Measurements from ENCODE around the gene SLC22A5. TPM values are rescaled to one million over a fixed set of nuclear protein-coding genes. Genes with fewer than 3 reads are reported as not detected.

Gene SLC22A5
- total and polyA plus RNA-seq, 2 of the 8 experiments (the other 6 are each of a cell fraction or from before 2014, with no cell fraction given), result 4.0 to 9.0 TPM

- H2BK20ac ChIP-seq (ENCODE audit: low read length), result no peak overlapping the region
- H3K79me2 ChIP-seq (ENCODE audit: control insufficient read depth in 1 of 2, insufficient read depth in 2 of 2, low read length in 2 of 2), result no peaks in the 10 kb centered on the region
- H3K4me2 ChIP-seq (ENCODE audit: insufficient read depth in 1 of 2, low read depth in 2 of 2, low read length in 2 of 2), result peak overlapping the region; percentile 63 to 92
- H2BK120ac ChIP-seq (replicated peaks; ENCODE audit: low read depth, low read length), result peak overlapping the region; percentile 15
- WGBS, 2 experiments (ENCODE audit: extremely low coverage in 1 of 2, insufficient coverage in 1 of 2, insufficient read length in 1 of 2, insufficient replicate concordance in 2 of 2, low coverage in 1 of 2, low lambda C conversion rate in 2 of 2, missing lambda C conversion rate in 1 of 2), result 4% methylated on average over 37 of the region's 90 CpGs; no CpG with 5 or more reads in 1 of the 2 experiments
- peak overlapping the region; percentile 62; the same call in 1 of the 2 replicates for H3K18ac ChIP-seq (ENCODE audit: extremely low read depth, low read length)
- H3K9me3 ChIP-seq (ENCODE audit: insufficient read depth in 2 of 2, low read depth in 1 of 2, low read length in 1 of 2), result no peaks in the 10 kb centered on the region
- H2BK5ac ChIP-seq (ENCODE audit: low read depth, low read length), result peak overlapping the region; percentile 69; the same call in 1 of the 2 replicates
- peaks cover 0 to 4% (median under 1%) of the 10 kb centered on the region in 4 experiments; a peak in 3 of 7 replicates for H3K4me1 ChIP-seq (replicated peaks in 1 of 4; ENCODE audit: control insufficient read depth in 3 of 4, insufficient read depth in 4 of 4, low read length in 3 of 4)
- peak overlapping the region; percentile 44 for H4K91ac ChIP-seq (replicated peaks; ENCODE audit: insufficient read length, low read length)
- peak overlapping the region; percentile 47 for H4K5ac ChIP-seq (ENCODE audit: insufficient read length, low read depth, low read length)
- H3K36me3 ChIP-seq (ENCODE audit: control insufficient read depth in 2 of 4, insufficient read depth in 4 of 4, low read length in 3 of 4), result no peaks in the 10 kb centered on the region
- H2AFZ ChIP-seq (ENCODE audit: low read length), result peak overlapping the region; percentile 88
- peak overlapping the region; percentile 42; the same call in 1 of the 2 replicates for H2BK12ac ChIP-seq (ENCODE audit: low read depth, low read length)
- 0 out of 2 replicates have a peak, but pooled peaks cover 2% of the 10 kb centered on the region for H3K23me2 ChIP-seq (ENCODE audit: low read depth, low read length)
- ChIA-PET CTCF (ENCODE audit: partially characterized antibody) (interaction anchor here (0.5 to 4.2 kb wide), 34 partner anchors 10 to 822 kb away, joined by 3 to 30 read pairs (median 4); partner anchors contain the start of genes IRF1 and SLC22A4), POLR2A (ENCODE audit: partially characterized antibody) (interaction anchor here (0.6 to 2.1 kb wide), 9 partner anchors 18 to 142 kb away, joined by 3 to 11 read pairs (median 4); partner anchors contain the start of gene IRF1)
- H3K27ac ChIP-seq (ENCODE audit: low read depth, low read length), result peak overlapping the region; percentile 40; the same call in 1 of the 2 replicates
- H4K8ac ChIP-seq (ENCODE audit: extremely low read depth, insufficient read depth, low read length), result peak overlapping the region; percentile 95
- no peak for FAIRE-seq
- no peaks in the 10 kb centered on the region for H3K79me1 ChIP-seq (ENCODE audit: low read depth, low read length)
- H2BK15ac ChIP-seq (ENCODE audit: low read length), result no peak overlapping the region
- H3K23ac ChIP-seq (ENCODE audit: insufficient read length), result no peak overlapping the region
- no peak overlapping the region for H3K14ac ChIP-seq (ENCODE audit: insufficient read length)
- 0 out of 7 replicates have a peak, but pooled peaks cover 0 to 3% (median 0%) of the 10 kb centered on the region in 4 experiments for H3K27me3 ChIP-seq (replicated peaks in 1 of 4; ENCODE audit: control insufficient read depth in 3 of 4, extremely low read depth in 1 of 4, insufficient read depth in 3 of 4, low read length in 3 of 4)
- no peak overlapping the region for H3K56ac ChIP-seq (replicated peaks; ENCODE audit: insufficient read length, low read depth, low read length)
- peak overlapping the region; percentile 36 to 79 (median 58) for H3K4me3 ChIP-seq (ENCODE audit: extremely low read depth in 1 of 4, insufficient read depth in 2 of 4, low read depth in 3 of 4, low read length in 4 of 4)
- DNase-seq (ENCODE audit: low read depth in 1 of 2, low spot score in 2 of 2), result peak in 1 of 2 experiments; percentile 91
- H3K4ac ChIP-seq (replicated peaks; ENCODE audit: insufficient read length, low read depth, low read length), result no peak overlapping the region
- peak overlapping the region; percentile 43 to 82 (median 58); a peak in 6 of 7 replicates for H3K9ac ChIP-seq (replicated peaks in 1 of 4; ENCODE audit: extremely low read depth in 1 of 4, low read depth in 3 of 4, low read length in 3 of 4)
- H2AK5ac ChIP-seq (ENCODE audit: low read depth, low read length), result no peak overlapping the region
- no peaks in the 10 kb centered on the region for H4K20me1 ChIP-seq (replicated peaks in 1 of 2; ENCODE audit: control insufficient read depth in 1 of 2, insufficient read depth in 2 of 2, low read length in 2 of 2)
- TF ChIP-seq TBP (IDR thresholded peaks at IDR 0.05; ENCODE audit: low read depth, low read length) (peak; percentile 60), BCL11A (IDR thresholded peaks at IDR 0.05; ENCODE audit: low read depth in 2 of 2, low read length in 2 of 2) (no peak), TEAD4 (IDR thresholded peaks at IDR 0.05; ENCODE audit: low read depth, low read length) (peak; percentile 48; the same call in 1 of the 2 replicates), SP2 (IDR thresholded peaks at IDR 0.05; ENCODE audit: low read length) (no peak), RBBP5 (IDR thresholded peaks at IDR 0.05; ENCODE audit: borderline replicate concordance, low read depth, low read length) (peak; percentile 95), YY1 (IDR thresholded peaks at IDR 0.05; ENCODE audit: low read depth, low read length) (0 out of 2 replicates have a peak, but pooled peaks have one; percentile 7), HDAC2 (IDR thresholded peaks at IDR 0.05; ENCODE audit: borderline replicate concordance in 1 of 2, low read depth in 2 of 2, low read length in 2 of 2) (0 out of 4 replicates have a peak, but pooled peaks of 1 of the 2 experiments have one; percentile 39), TAF7 (optimal IDR thresholded peaks at IDR 0.05; ENCODE audit: borderline replicate concordance, low read depth, low read length) (peak; percentile 18), ASH2L (IDR thresholded peaks at IDR 0.05; ENCODE audit: low read length) (peak; percentile 78)
- TF ChIP-seq, protein P1, sequence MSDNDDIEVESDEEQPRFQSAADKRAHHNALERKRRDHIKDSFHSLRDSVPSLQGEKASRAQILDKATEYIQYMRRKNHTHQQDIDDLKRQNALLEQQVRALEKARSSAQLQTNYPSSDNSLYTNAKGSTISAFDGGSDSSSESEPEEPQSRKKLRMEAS (IDR thresholded peaks at IDR 0.05), result peak; percentile 9
These were observed 41.2 kb downstream of the SLC22A5 start for GRCh38 chr5:132410451-132411303.

All from H1 (cell line).